HG03095 (cell line): ENCODE results near the gene NEFH.

Experiments
- ATAC-seq: cut with Tn5 transposase; IDR thresholded peaks from one replicate; pipeline ENCODE4 v1.9.1; 2021; ENCODE audit warnings: moderate library complexity; ENCODE audit not compliant: unreplicated experiment

Gene NEFH

DNA sequence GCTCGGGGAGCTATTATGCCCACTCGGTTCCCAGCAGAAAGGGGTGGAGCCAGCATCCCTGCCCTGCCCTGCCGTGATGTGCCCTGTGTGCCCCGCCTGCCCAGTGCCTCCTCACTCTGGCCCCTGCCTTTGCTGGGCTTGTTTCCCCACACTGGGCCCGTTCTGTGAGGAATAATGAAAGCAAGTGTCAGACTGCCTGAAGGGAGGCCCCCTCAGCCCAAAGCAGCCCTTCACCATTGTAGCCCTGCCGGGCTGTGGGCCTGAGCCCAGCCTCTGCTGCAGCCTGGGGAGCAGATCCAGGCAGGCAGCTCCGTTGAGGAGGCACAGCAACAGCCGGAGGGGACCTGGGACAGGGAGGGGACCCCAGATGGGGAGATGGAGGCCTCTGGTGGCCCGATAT is 20.2 kb upstream of the NEFH start:
- ATAC-seq = no peak

DNA sequence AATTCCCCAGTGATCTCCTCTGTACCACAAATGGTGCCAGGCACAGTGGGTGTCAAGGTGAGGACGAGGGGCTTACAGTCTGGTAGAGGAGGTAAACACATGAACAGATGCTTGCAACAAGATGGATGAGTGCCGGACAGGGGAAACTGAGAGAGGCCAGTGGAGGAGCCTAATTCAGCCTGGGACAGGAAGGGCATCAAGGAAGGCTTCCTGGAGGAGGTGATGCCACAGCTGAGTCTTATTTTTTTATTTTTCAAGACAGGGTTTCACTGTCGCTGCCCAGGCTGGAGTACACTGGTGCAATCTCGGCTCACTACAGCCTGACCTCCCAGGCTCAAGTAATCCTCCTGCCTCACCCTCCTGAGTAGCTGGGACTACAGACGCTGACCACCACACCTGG is 18.8 kb upstream of the NEFH start:
- ATAC-seq = no peak

DNA sequence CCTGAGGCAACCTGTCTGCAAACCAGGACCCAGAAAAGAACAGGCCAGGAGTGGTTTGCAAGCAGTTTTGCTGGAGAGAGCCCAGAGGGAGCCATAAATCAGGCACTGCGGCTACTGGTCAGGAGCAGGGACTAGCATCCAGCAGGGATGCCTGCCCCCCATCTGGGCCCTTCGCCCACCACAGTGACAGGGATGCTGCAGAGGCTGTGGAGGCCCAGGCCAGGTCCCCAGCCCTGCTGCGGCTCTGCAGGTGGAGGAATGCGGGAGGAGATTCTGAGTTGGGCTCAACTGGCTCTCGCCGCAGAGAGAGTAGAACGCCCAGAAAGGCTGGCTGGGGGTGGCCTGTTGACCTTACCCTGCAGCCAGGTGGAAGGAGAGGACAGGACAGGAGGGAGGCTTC is 16.4 kb upstream of the NEFH start:
- ATAC-seq = no peak

DNA sequence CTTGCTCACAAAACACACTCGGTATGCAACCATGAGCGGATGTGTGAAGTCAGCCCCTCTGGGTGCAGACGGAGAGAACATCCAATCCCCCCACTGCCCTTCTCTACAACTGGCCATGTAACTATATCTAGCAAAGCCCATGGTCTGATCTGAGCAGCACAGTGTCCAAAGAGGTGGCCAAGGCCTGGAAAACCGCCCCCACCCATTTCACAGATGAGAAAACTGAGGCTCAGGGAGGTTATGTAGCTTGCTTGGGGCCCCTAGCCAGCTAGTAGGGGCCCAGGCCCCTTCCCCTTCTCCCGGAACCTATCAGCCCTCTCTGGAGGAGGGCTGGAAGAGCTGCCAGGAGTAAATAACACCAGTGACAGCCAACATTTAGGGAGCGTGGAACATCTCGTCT is 15.4 kb upstream of the NEFH start:
- ATAC-seq = no peak

DNA sequence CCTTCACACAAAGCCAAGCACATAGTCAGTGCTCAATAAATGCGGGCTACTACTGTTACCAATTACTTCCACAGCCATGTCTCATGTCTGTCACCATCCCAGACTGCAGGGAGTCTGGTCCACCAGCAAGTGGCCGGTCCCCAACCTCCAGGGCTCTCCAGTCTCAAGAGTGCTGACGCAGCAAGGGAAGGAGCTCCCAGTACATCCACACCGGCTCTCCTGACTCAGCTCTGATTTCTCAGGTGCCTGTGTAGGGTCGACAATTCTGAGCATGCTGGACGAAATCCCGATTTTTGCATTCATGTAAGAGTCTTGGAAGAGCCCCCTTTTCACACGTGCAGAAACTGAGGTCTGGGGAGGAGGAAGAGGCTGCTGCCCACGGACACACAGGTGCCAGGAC is 10.3 kb upstream of the NEFH start:
- no peak for ATAC-seq

DNA sequence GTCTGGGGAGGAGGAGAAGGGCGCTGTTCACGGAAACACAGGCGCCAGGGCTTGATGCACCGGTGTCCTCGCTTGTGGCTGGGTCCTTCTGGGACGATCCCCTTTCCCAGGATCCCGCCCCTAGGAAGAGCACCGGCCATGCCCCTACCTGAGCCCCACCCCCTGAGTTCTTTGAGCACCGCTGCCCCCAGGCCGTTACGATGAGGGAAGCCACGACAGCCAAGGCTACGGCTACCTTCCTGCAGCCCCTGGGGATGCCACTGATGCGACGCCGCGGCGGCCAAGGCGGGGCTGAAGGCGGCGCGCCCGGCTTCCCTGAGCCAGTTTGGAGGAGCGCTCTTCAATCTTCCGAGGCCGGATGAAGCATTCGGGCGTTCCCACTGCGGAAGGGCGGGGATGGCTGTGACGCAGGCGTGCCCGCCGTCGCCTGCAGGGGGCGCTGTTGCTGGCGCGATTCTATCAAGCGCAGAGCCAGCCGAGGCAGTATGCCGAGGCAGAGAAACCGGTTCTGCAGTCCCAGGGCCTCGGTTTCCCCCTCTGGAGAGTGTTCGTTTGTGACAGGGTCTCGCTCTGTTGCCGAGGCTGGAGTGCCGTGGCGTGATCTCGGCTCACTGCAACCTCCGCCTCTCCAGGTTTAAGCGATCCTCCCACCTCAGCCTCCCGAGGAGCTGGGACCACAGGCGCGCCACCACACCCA is 9.7 kb upstream of the NEFH start:
- ATAC-seq = no peak

DNA sequence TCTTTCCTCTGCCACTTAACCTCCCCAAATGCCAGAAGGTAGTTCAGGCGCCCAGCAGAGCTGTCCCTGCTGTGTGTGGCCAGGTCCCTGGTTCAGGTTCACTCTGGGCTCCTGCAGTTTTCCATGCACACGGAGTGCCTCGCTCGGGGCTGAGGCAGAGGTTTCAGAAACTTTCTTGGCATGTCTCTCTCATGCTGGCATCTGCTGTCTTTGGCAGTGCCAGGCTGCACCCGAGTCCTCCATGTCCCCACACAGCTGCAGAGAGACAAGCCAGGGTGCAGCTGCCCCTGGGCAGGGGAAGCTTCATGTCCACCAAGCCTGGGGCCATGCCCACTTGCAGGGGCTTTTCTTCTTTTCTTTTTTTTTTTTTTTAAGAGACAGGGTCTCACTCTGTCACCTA is 7.0 kb upstream of the NEFH start:
- no peak for ATAC-seq

DNA sequence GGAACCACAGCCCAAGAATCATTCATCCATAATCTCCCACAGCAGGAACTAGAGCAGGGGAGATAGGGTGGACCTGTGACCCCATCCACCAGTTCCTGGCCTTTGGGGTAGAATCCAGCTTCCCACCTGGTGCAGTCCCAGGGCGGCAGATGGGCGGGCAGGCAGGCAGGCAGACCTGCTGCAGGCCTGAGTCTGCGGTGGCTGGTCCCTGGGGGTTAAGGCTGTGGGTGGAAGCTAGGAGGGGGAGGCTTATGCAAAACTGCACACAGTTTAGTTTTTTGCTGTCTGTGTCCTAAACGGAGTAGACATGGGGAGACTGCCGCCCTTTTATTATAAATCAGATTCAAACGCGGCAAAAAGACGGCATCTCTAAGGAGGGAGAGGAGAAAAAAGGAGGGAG is 4.5 kb upstream of the NEFH start:
- ATAC-seq = no peak

DNA sequence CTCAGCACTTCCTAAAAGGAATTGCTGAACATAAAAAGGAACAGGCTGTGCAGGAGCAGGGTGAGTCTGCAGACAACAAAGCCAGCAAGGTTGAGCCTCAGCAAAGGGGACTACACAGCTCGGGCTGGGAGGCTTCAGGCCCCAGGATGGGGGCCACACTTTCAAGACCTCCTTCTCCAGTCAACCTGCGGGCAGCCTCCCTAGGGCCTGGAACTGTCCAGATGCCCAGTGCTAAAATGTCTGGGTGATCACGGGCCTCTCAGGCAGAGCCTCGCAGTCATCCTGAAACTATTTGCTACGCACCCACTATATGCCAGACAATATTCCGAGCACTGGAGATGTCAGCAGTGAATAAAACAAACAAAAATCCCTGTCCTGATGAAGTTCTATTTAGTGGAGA is 3.9 kb upstream of the NEFH start:
- ATAC-seq = no peak

DNA sequence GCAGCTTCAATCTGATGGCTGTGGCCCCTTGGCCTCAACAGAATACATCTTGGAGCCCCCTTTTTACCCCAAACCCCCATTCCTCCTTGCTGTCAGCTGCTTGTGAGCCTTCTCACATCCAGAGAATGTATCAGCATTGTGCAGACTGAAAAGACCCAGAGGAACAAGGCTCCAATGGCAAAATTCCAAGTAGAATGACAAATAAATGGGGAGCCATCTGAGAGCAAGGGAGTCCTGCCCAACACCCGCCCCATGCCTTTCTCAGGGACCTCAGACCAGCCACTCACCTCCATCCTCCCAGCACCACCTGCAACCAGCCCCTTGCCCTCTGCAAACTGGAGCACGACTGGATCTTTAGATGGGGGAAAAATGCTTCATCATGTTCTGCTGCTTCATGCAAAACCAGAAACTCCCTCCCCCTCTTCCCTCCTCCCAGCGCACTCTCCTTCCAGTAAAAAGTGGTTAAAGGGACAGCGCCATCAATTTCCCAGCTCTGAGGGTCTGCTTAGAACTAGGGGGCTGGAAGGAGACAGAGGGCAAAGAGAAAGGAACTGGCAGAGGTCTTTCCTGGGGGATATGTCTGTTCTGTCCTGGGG is 2.2 kb upstream of the NEFH start:
- ATAC-seq = no peak

DNA sequence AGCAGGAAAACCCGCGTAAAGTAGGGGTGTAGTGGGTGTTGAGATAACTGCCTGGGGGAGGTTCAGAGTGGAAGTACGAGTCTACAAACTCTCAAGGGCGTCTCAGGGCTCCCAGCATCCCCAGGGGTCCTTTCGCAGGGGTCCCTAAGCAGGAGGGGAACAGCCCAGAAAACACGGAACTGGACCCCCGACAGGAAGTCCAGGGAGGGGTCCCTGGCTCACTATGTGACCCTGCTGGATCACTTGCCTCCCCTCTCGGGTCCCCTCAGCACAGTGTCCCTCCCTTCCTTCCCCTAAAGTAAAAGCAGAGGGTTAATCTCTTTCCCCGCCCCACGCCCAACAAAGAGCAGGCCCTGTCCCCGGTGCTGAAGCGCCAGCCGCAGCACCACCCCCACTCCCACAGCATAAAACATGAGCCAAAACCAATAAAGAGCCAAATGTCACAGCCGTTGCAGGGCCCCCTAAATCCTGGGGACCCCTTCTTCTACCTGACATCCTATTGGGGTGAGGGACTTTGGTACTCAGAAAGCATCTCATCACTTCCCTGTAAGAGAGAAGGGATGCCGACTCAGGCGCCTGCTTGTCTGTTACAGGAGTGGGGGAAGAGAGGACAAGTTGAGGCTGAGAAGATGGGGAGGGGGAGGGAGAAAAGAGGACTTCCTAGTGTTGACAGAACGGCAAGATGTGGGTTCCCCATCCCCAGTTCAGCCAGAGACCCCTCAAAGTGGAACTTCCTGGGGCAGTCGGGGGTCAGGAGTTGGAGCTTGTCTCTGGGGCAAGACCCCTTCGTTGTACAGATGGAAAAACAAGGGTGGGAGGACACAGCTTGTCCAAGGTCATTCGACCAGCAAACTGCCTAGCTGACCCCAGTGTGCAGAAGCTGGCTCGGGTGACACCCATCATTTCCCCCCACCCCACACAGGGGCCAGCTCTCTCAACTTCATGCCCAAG is 1.4 kb upstream of the NEFH start:
- no peak for ATAC-seq

DNA sequence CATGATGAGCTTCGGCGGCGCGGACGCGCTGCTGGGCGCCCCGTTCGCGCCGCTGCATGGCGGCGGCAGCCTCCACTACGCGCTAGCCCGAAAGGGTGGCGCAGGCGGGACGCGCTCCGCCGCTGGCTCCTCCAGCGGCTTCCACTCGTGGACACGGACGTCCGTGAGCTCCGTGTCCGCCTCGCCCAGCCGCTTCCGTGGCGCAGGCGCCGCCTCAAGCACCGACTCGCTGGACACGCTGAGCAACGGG is 169 bp downstream of the NEFH start:
- no peak for ATAC-seq

DNA sequence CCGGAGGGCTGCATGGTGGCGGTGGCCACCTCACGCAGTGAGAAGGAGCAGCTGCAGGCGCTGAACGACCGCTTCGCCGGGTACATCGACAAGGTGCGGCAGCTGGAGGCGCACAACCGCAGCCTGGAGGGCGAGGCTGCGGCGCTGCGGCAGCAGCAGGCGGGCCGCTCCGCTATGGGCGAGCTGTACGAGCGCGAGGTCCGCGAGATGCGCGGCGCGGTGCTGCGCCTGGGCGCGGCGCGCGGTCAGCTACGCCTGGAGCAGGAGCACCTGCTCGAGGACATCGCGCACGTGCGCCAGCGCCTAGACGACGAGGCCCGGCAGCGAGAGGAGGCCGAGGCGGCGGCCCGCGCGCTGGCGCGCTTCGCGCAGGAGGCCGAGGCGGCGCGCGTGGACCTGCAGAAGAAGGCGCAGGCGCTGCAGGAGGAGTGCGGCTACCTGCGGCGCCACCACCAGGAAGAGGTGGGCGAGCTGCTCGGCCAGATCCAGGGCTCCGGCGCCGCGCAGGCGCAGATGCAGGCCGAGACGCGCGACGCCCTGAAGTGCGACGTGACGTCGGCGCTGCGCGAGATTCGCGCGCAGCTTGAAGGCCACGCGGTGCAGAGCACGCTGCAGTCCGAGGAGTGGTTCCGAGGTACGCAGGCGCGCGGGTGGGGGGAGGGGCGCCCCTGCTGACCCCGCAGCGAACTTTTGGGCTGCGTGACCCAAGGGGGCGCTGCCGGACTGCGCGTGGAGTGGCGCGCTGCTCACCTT is 670 bp downstream of the NEFH start:
- ATAC-seq = no peak

DNA sequence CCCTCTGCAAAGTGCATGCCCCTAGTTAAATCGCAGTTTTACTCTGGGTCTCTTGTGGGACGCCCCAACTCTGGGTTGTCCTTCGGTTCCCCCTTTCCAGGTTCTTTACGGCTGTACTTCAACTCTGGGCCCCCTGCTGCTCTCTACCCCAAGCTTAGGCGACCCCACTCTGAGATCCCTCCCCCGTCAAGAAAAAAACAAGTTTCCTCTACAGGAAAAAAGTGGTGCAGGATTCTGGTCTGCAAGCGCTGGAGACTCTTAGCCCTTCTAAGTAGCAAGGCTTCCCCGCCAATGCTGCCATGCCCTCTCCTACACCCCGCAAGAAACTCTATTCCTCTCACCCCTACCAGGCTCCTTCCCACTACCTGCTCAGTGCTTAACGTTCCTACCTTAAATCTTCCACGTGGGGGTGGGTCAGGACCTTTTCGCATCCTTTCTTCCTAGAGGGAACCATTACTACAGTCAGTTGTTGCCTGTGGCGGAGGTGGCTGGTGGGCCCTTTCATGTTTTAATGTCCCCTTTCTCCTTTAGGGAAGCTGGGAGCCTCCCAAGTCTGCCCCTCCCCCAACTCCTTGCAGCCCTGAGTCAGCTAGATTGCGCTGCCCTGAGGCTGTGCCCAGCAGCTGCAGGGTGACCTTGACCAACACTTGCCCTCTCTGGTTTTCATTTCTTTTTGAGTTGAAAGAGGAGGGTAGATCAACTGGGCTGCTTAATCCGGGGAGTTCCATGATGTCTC is 1.4 kb downstream of the NEFH start:
- no peak for ATAC-seq

DNA sequence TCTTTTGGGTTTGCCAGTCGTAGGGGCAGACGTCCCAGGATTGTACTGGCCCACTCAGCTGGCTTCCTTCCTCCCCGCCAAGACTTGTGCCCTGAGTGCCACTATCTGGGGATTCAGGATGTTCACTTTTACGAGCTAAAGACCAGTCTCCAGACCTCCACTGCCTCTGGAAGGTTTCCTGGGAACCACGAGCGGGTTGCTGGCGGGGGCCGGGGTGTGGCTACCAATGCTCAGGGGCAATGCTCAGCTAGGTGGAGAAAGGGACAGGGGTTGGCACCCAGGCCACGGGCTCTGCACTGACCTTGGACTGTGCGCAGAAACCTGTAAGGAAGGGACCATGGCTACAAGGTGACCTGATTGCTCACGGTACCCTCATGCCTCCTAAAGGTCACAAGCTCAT is 2.2 kb downstream of the NEFH start:
- no peak for ATAC-seq

DNA sequence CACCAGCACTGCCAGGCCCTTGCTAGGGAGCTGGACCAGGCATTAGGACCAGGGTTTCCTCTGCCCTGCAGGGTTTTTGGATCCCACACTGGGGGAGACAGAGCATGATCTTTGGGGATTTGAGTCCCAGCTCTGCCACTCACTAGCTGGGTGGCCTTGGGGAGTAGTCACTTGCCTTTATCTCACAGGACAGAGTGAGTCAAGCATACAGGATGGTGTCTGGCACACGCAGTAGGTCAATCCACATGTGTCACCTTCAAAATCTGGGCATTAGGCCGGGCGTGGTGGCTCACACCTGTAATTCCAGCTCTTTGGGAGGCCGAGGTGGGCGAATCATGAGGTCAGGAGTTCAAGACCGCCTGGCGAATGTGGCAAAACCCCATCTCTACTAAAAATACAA is 2.7 kb downstream of the NEFH start:
- no peak for ATAC-seq

DNA sequence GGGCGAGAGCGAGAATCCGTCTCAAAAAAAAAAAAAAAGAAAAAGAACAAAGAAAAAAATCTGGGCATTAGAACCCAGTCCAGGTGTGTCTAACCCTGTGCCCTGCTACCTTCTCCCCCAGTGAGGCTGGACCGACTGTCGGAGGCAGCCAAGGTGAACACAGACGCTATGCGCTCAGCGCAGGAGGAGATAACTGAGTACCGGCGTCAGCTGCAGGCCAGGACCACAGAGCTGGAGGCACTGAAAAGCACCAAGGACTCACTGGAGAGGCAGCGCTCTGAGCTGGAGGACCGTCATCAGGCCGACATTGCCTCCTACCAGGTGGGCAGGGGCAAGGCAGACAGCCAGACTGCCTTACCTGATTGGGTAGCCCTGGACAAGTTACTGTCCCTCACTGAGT is 3.2 kb downstream of the NEFH start:
- ATAC-seq = no peak

DNA sequence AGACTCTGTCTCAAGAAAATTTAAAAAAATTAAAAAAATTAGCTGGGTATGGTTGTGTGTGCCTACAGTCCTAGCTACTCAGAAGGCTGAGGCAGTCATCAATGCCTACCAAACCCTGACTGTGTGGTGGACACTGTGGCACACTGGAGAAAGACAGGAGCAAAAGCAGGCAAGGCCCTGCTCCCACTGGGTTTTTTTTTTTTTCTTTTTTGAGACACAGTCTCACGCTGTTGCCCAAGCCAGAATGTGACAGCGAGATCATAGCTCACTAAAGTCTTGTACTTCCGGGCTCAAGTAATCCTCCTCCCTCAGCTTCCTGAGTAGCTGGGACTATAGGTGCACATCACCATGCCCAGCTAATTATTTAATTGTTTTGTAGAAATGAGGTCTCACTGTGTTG is 4.6 kb downstream of the NEFH start:
- ATAC-seq = no peak

DNA sequence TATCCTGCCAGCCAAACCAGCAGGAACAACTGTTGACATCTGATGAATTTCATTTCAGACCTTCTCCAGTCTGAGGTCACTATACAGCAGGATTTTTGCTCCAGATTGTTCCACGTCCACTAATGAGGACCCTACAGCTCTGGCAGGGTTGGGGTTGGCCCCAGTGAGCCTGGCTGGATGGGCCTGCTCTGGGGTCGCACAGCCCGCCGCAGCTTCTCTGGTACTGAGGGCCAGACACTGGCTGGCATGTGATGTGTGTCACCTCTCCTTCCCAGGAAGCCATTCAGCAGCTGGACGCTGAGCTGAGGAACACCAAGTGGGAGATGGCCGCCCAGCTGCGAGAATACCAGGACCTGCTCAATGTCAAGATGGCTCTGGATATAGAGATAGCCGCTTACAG is 5.4 kb downstream of the NEFH start:
- ATAC-seq = no peak

DNA sequence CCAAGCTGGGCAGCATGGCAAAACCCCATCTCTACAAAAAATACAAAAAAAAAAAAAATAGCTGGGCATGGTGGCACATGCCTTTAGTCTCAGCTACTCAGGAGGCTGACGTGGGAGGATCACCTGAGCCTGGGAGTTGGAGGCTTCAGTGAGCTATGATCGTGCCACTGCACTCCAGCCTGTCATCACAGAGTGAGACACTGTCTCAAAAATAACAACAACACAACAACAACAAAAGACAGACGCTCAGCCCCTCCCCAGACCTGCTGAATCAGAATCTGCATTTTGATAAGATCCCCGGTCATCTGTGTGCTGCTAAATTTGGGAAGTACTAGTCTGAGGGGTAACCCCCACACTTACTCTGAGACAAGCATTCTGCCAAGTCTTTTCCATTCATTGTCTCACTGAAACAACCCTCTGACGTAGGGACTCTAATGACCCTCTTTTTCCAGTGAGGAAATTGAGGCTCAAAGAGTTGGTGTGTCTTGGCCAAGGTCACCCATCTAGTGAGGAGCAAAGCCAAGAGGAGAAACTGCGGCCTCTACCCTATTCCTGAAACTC is 7.5 kb downstream of the NEFH start:
- no peak for ATAC-seq
